Sigmoid colon (tissue), 4 donors: ENCODE data around the gene DPYSL5.

Source experiments
- CTCF ChIP-seq, 4 experiments: fragments of 450-650 bp in 3 of 4; fragments of 200-600 bp in 1 of 4; IDR thresholded peaks; one replicate each; pipeline ENCODE4 v1.5.1; 2016 to 2019; ENCODE audit warnings: antibody characterized with exemption in 4 of 4, mild to moderate bottlenecking in 3 of 4, moderate library complexity in 2 of 4
- POLR2AphosphoS5 ChIP-seq, 4 donors: sonication (generic); formaldehyde crosslinking; IDR thresholded peaks; one replicate each; pipeline ENCODE4 v1.6.1; 2017; ENCODE audit warnings: antibody characterized with exemption in 4 of 4

- no peak for TF ChIP-seq CTCF (IDR thresholded peaks at IDR 0.05)
- TF ChIP-seq POLR2AphosphoS5 (IDR thresholded peaks at IDR 0.05), result no peak
Measured at GRCh38 chr2:26979741-26980140, 131.8 kb downstream of the DPYSL5 start.
